HG03571 (cell line): ENCODE results near the gene KRTAP20-4.

Source experiments
- ATAC-seq: cut with Tn5 transposase; IDR thresholded peaks from one replicate; pipeline ENCODE4 v1.9.1; 2021; ENCODE audit not compliant: unreplicated experiment

Gene KRTAP20-4

GRCh38 chr21:30646904-30647414, 26.5 kb downstream of the KRTAP20-4 start:
- no peak for ATAC-seq

- no peak for ATAC-seq
Observed at GRCh38 chr21:30652891-30653290, 32.5 kb downstream of the KRTAP20-4 start.

- no peak for ATAC-seq
Observed at GRCh38 chr21:30668776-30669175, 48.3 kb downstream of the KRTAP20-4 start.
